ENCODE data around the gene A2M. TPM values are rescaled to one million over a fixed set of nuclear protein-coding genes. Genes with fewer than 3 reads are reported as not detected.

A2M gene
- total and polyA plus RNA-seq, 7 donors = 42.6 to 242 (median 86.0) TPM

GRCh38 chr12:9104087-9104486 is 11.6 kb downstream of the A2M start:
- H3K36me3 ChIP-seq (ENCODE audit: insufficient read depth in 1 of 2, low read depth in 1 of 2) = peaks cover 12 to 96% of the 10 kb centered on the region in 2 donors

GRCh38 chr12:9103050-9103849 is 12.5 kb downstream of the A2M start:
- no peaks in the 10 kb centered on the region for H3K9me3 ChIP-seq
- intact Hi-C loops (cut with DNase I) = loop anchor here in 1 of 2 donors (5.0 kb wide), 1 partner anchor 36 kb away; no protein-coding TSS in a partner anchor
- H3K36me3 ChIP-seq (ENCODE audit: insufficient read depth in 1 of 2, low read depth in 1 of 2) = peaks cover 12 to 96% of the 10 kb centered on the region in 2 donors

More at GRCh38 chr12:9104087-9104486, 11.6 kb downstream of the A2M start:
- Histone ChIP-seq H3K27me3 (ENCODE audit: insufficient read depth in 3 of 3, low read length in 2 of 3) (no peaks in the 10 kb centered on the region), H3K4me1 (no peaks in the 10 kb centered on the region), H3K9me3 (no peaks in the 10 kb centered on the region), H3K4me3 (no peak overlapping the region), H3K27ac (no peak overlapping the region)
- ATAC-seq (no peak), DNase-seq (no peak)
- intact Hi-C loops (cut with DNase I) = loop anchor here in 1 of 2 donors (5.0 kb wide), 1 partner anchor 37 kb away; no protein-coding TSS in a partner anchor
- TF ChIP-seq CTCF (IDR thresholded peaks at IDR 0.05) = no peak
- WGBS, 3 donors = 69 to 87% (median 71%) methylated on average over 4 of the region's 4 CpGs

GRCh38 chr12:9101018-9101687 is 14.6 kb downstream of the A2M start:
- no peaks in the 10 kb centered on the region for H3K4me1 ChIP-seq
- DNase-seq = no peak
- WGBS, 3 donors = 75 to 79% (median 76%) methylated on average over 8 of the region's 8 CpGs
- intact Hi-C loops (cut with DNase I) = loop anchor here in 1 of 2 donors (5.0 kb wide), 1 partner anchor 34 kb away; no protein-coding TSS in a partner anchor
- H3K36me3 ChIP-seq (ENCODE audit: insufficient read depth in 1 of 2, low read depth in 1 of 2) = peaks cover 7 to 100% of the 10 kb centered on the region in 2 donors
- no peaks in the 10 kb centered on the region for H3K9me3 ChIP-seq
- no peak for ATAC-seq
- H3K27ac ChIP-seq = no peak overlapping the region
- no peak overlapping the region for H3K4me3 ChIP-seq
- no peaks in the 10 kb centered on the region for H3K27me3 ChIP-seq (ENCODE audit: insufficient read depth in 3 of 3, low read length in 2 of 3)
- TF ChIP-seq CTCF (IDR thresholded peaks at IDR 0.05) = no peak

More at GRCh38 chr12:9103050-9103849, 12.5 kb downstream of the A2M start:
- ATAC-seq (no peak), DNase-seq (no peak)
- Histone ChIP-seq H3K4me3 (no peak overlapping the region), H3K27me3 (ENCODE audit: insufficient read depth in 3 of 3, low read length in 2 of 3) (no peaks in the 10 kb centered on the region), H3K27ac (no peak overlapping the region), H3K4me1 (no peaks in the 10 kb centered on the region)
- no peak for TF ChIP-seq CTCF (IDR thresholded peaks at IDR 0.05)
- 86 to 90% (median 87%) methylated on average over 4 of the region's 4 CpGs for WGBS, 3 donors

GRCh38 chr12:9099552-9100190 is 16.0 kb downstream of the A2M start:
- H3K27me3 ChIP-seq (ENCODE audit: insufficient read depth in 3 of 3, low read length in 2 of 3) = no peaks in the 10 kb centered on the region

More at GRCh38 chr12:9099552-9100190, 16.0 kb downstream of the A2M start:
- 93 to 98% (median 94%) methylated on average over 2 of the region's 2 CpGs for WGBS, 3 donors
- TF ChIP-seq CTCF (IDR thresholded peaks at IDR 0.05) = no peak
- Histone ChIP-seq H3K36me3 (ENCODE audit: insufficient read depth in 1 of 2, low read depth in 1 of 2) (peaks cover 7 to 97% of the 10 kb centered on the region in 2 donors), H3K4me1 (no peaks in the 10 kb centered on the region), H3K9me3 (no peaks in the 10 kb centered on the region), H3K4me3 (no peak overlapping the region), H3K27ac (no peak overlapping the region)
- intact Hi-C loops (cut with DNase I) = loop anchor here in 1 of 2 donors (5.0 kb wide), 1 partner anchor 32 kb away; no protein-coding TSS in a partner anchor
- ATAC-seq = no peak
- no peak for DNase-seq
